ENCODE data around the gene MTHFR. TPM values are rescaled to one million over a fixed set of nuclear protein-coding genes. Genes with fewer than 3 reads are reported as not detected.

Gene MTHFR
- total RNA-seq (2021) = 15.8 and 22.2 TPM in 2 replicates
- percentile 57 among the genes with signal in this experiment for Bru-seq, nascent RNA
- BruChase-seq, experiment 1, labeled RNA remaining after a 2-hour chase = percentile 63 among the genes with signal in this experiment
- percentile 74 among the genes with signal in this experiment for BruChase-seq, experiment 2, labeled RNA remaining after a 6-hour chase
- long read RNA-seq, full-length matches to known transcripts = 1 of 8 reads
- long read RNA-seq, partial matches to known transcripts = 1 of 8 reads
- long read RNA-seq, other reads (novel, unspliced or antisense) = 6 of 8 reads

DNA sequence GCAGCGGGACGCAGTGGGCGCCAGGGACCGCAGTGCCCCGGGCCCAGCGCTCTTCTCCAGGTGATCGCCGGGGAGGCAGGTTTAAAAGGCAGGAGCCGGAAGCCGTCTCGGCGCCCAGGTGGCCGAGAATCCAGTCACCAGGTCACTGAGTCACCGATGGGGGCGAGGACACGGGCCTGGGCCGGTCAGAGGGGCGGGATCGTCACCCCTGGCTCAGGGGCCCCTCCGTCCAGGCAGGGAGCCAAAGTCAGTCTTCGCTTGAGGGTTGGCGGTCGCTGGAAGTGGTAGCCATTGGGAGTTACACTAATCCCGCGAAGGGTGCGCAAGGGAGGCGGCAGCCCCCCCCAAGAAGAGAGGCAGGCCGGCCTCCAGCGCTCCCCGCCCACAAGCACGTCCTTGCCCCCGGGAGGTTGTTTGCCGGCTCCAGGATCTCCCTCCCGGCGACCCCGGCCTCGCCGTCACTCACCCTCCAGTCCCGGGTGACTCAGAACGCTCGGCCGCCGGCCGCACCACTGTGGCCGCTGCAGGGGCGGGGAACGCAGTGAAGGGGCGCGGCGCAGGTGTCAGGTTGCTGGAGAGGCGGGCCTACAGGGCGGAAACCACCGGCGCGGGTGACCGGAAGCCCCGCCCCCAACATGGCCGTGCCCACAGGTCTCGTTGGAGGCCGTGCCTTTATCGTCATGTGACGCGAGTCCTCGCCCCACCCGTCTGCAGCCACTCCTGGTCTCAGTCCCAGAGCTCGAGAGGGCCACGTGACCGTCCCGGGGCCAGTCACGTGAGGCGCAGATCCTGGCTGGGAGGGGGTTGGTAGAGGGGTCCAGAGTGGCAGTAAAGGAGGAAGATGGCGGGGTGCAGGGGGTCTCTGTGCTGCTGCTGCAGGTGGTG lies at the start of gene MTHFR, which contains the start of gene CLCN6:
MTHFR (minus strand) TSS at position 543 of the 885 bp plus-strand sequence. CDS start 2,848 bp downstream, outside the sequence.
CLCN6 (plus strand) TSS at position 770 of the 885 bp plus-strand sequence; CDS start at position 842, 72 bp downstream.
- H3K79me2 ChIP-seq (ENCODE audit: low read depth) = peaks cover 29% of the 10 kb centered on the region
- CTCF ChIA-PET = no interaction called here
- BruUV-seq (replicated peaks) = no TSS peak

DNA sequence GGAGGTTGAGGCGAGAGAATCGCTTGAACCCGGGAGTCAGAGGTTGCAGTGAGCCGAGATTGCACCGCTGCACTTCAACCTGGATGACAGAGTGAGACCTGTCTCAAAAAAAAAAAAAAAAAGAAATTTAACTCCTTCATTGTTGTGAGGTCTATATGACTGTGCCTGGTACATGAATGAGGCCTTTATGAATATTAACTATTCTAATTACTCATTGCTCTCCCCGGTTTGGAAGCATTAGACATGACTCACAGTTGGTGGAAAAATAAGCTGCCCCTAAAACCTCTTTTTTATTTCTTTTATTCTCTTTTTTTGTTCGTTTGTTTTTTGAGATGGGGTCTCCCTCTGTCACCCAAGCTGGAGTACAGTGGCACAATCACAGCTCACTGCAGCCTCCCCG lies 49.7 kb upstream of the MTHFR start:
- H3K27ac ChIP-seq = no peak overlapping the region
- H3K9me2 ChIP-seq (ENCODE audit: insufficient read depth) = no peaks in the 10 kb centered on the region
- no peaks in the 10 kb centered on the region for H3F3A ChIP-seq (ENCODE audit: insufficient read depth, low read depth)
- H3K4me1 ChIP-seq (replicated peaks; ENCODE audit: insufficient read depth) = no peaks in the 10 kb centered on the region
- no peaks in the 10 kb centered on the region for H3K79me2 ChIP-seq (ENCODE audit: low read depth)
- no peak for DNase-seq
- H2AFZ ChIP-seq = no peak overlapping the region
- no TSS peak for BruUV-seq (replicated peaks)
- ChIA-PET POLR2A (ENCODE audit: unreplicated experiment) (no interaction called here), CTCF (no interaction called here)
- peaks cover 75% of the 10 kb centered on the region for H3K27me3 ChIP-seq (ENCODE audit: insufficient read depth, low read depth)
- intact Hi-C loops (cut with micrococcal nuclease; ENCODE audit: unreplicated experiment) = no loop called here
- no peaks in the 10 kb centered on the region for H4K20me1 ChIP-seq (ENCODE audit: insufficient read depth)
- H3K9me3 ChIP-seq (ENCODE audit: insufficient read depth, low read depth) = no peaks in the 10 kb centered on the region
- H3K36me3 ChIP-seq (ENCODE audit: low read depth) = no peaks in the 10 kb centered on the region
- no peak overlapping the region for H3K4me2 ChIP-seq
- TF ChIP-seq EZH2 (IDR thresholded peaks at IDR 0.05; ENCODE audit: low read depth) = no peak
- TF ChIP-seq, protein P1, sequence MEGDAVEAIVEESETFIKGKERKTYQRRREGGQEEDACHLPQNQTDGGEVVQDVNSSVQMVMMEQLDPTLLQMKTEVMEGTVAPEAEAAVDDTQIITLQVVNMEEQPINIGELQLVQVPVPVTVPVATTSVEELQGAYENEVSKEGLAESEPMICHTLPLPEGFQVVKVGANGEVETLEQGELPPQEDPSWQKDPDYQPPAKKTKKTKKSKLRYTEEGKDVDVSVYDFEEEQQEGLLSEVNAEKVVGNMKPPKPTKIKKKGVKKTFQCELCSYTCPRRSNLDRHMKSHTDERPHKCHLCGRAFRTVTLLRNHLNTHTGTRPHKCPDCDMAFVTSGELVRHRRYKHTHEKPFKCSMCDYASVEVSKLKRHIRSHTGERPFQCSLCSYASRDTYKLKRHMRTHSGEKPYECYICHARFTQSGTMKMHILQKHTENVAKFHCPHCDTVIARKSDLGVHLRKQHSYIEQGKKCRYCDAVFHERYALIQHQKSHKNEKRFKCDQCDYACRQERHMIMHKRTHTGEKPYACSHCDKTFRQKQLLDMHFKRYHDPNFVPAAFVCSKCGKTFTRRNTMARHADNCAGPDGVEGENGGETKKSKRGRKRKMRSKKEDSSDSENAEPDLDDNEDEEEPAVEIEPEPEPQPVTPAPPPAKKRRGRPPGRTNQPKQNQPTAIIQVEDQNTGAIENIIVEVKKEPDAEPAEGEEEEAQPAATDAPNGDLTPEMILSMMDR (conservative IDR thresholded peaks at IDR 0.05) = no peak
- H3K4me3 ChIP-seq = no peak overlapping the region

More for the DNA sequence above, at the start of gene MTHFR, which contains the start of gene CLCN6:
- intact Hi-C loops (cut with micrococcal nuclease; ENCODE audit: unreplicated experiment) = loop anchor here (1.0 to 5.0 kb wide), 5 partner anchors 14 to 533 kb away; partner anchors contain the start of genes AGTRAP, FBXO6 and UBIAD1
- POLR2A ChIA-PET (ENCODE audit: unreplicated experiment) = no interaction called here
- Histone ChIP-seq H3K9me2 (ENCODE audit: insufficient read depth) (no peaks in the 10 kb centered on the region), H3K27ac (peak within 1 kb of the TSS; percentile 82), H3K27me3 (ENCODE audit: insufficient read depth, low read depth) (no peaks in the 10 kb centered on the region), H3K36me3 (ENCODE audit: low read depth) (no peaks in the 10 kb centered on the region), H3K9me3 (ENCODE audit: insufficient read depth, low read depth) (no peaks in the 10 kb centered on the region), H2AFZ (peak within 1 kb of the TSS; percentile 85), H3K4me3 (peak within 1 kb of the TSS; percentile 87), H3F3A (ENCODE audit: insufficient read depth, low read depth) (peaks cover 8% of the 10 kb centered on the region; the same call in 1 of the 2 replicates), H3K4me2 (peak within 1 kb of the TSS; percentile 91), H4K20me1 (ENCODE audit: insufficient read depth) (no peaks in the 10 kb centered on the region), H3K4me1 (replicated peaks; ENCODE audit: insufficient read depth) (peaks cover 27% of the 10 kb centered on the region; the same call in 1 of the 2 replicates)
- TF ChIP-seq EZH2 (IDR thresholded peaks at IDR 0.05; ENCODE audit: low read depth) = no peak
- TF ChIP-seq, protein P1 (conservative IDR thresholded peaks at IDR 0.05) = no peak
- DNase-seq = peak; percentile 92 to 100

DNA sequence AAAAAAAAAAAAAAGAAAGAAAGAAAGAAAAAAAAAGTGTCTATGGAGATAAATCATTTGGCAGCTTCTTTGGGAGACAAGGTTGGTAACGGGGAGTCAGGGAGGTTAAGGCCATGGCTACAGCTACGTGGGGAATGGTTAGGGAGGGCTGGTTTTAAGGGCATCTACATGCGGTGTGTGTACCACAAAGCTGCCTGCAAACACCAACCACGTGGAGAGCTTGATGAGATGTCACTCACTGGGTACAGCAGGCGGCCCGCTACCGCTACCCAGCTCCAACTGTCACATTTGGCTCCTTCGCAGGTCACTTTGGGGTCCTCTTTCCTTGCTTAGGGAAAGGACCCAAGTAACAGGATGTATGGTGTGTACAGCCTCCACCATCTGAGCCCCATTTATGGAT lies 48.8 kb upstream of the MTHFR start:
- intact Hi-C loops (cut with micrococcal nuclease; ENCODE audit: unreplicated experiment) = no loop called here
- Histone ChIP-seq H3K79me2 (ENCODE audit: low read depth) (no peaks in the 10 kb centered on the region), H3F3A (ENCODE audit: insufficient read depth, low read depth) (no peaks in the 10 kb centered on the region), H4K20me1 (ENCODE audit: insufficient read depth) (no peaks in the 10 kb centered on the region), H3K9me2 (ENCODE audit: insufficient read depth) (no peaks in the 10 kb centered on the region), H3K36me3 (ENCODE audit: low read depth) (no peaks in the 10 kb centered on the region), H3K4me2 (no peak overlapping the region), H3K27ac (no peak overlapping the region), H3K9me3 (ENCODE audit: insufficient read depth, low read depth) (no peaks in the 10 kb centered on the region), H2AFZ (no peak overlapping the region), H3K4me3 (no peak overlapping the region), H3K27me3 (ENCODE audit: insufficient read depth, low read depth) (peaks cover 74% of the 10 kb centered on the region), H3K4me1 (replicated peaks; ENCODE audit: insufficient read depth) (no peaks in the 10 kb centered on the region)
- DNase-seq = no peak
- TF ChIP-seq EZH2 (IDR thresholded peaks at IDR 0.05; ENCODE audit: low read depth) = no peak
- TF ChIP-seq, protein P1 (conservative IDR thresholded peaks at IDR 0.05) = no peak
- CTCF ChIA-PET = interaction anchor here (0.7 kb wide), 1 partner anchor 1368 kb away, joined by 4 read pairs; no protein-coding TSS in a partner anchor
- no TSS peak for BruUV-seq (replicated peaks)
- POLR2A ChIA-PET (ENCODE audit: unreplicated experiment) = no interaction called here

Measured in PC-9 (cell line).